ENCODE data around the gene ATP11A.

The ATP11A gene

DNA sequence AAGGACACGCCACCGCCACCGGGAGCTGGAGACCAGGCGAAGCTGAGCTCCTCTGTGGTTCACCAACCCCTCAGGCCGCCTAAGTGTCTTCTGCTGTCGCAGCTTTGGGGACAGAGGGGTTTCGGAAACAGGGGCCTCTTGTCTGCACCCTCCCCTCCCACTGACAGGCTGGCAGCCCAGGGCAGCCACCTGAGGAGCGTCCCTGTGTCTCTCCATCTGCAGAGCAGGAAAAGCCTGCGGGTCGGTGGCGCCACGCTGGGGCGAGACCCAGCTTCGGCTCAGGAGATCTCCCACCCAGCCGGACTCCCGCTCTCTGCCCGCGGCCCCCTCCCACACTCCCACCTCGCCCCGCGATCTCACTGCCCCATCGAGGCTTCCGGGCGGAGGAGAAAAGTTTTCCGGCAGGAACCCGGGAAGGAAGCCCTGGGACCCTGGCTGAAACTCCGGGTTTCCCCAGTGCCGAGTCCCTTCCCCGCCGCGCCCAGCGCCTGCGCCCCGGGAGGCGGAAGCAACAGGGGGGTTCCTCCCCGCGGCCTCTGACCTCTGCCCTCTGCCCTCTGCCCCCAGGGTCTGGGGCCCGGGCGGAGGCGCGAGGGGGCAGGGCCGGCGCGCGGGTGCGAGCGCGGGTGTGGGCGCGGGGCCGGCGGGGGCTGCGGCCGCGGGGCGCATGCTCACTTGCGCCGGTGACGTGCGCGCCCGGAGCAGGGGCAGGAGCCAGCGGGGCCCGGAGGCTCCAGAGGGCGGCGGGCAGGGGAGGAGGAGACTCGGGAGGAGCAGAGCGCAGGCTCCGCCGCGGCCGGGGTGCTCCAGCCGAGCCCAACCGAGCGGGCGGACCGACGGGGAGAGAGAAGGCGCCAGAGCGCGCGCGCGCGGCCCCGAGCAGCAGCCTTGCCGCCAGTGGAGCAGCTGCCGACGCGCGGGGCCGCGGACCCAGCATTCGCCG lies at the start of gene ATP11A:
Gene ATP11A (plus strand): TSS at position 736 of the 943 bp plus-strand sequence. CDS start 379 bp downstream, outside the sequence.
- DNase-seq = peak; percentile 80 to 98

DNA sequence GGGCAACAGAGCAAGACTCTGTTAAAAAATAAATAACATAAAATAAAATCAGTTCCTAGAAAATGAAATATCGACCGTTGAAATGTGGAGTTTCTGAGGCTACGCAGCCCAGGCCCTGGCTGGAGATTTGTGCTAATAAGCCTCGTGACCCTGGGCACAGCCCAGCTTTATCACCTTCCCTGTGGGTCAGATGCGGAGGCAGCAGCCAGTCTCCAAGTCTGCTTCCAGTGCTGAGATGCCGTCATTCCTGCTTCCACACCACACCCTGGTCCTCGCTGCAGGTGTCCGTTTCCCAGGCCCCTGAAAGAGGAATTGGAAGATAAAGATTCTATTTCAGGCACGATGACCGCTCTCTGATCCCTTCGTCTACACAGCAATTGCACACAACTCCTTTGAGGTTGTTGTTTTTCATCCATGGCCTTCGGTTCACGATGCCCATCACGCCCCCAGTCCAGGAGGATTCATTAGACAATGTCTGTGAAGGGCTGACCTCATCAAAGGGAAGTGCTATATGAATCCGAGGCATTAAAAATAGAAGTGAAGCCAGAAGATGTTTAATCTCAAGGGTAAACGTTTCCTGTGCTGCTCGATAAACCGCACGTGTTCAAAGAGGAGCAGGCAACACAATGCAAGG lies 48.3 kb upstream of the ATP11A start:
- no peak for DNase-seq

DNA sequence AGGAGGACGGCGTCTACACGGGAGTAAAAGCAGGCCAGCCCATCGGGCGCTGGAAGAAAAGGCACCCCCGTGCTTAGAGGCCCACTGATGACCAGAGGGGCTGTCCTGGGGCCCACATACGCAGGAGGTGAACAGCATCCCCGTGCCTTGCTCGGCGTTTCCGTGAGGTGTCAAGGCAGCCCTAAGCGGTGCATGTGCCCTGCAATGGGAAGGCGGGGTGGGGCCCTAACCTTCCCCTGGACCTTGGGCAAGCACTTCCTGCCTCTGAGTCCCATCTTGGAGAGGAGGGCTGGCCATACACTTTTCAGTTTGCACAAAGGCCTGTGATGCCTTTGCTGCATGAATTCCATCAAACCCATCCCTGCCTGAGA lies 47.8 kb upstream of the ATP11A start:
- DNase-seq = no peak

DNA sequence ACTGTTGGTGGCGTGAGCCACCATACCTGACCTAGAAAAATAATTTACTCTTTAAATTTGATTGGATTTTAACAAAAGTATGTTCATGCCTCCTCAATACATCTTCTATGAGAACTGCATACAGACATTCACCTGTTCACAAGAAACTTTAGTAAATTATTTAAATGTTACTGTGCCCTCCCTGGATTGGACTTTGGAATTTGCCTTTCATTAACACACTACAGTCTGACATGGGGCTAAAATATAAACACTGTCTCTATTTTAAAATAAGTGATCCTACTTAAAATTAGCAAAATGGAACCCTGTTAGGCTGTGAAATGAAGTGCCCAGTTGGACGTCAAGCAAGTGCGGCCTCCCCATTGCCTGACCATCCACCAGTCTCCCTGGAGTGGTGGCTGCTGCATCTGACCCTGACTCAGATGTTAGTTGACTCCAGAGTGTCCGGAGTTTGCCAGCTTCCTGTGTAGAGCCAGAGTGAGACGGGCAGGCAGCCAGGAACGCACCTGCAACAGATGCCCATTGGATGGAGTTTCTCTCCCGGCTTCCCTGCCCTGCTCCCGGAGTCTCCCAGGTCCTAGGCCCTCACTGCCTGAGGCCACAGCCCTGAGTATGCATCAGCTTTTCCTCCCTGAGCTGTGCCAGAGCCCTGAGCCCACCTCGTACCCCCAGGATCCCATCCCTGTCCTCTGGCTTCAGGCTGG lies 45.9 kb upstream of the ATP11A start:
- peak in 1 of 2 experiments; percentile 16 for DNase-seq

DNA sequence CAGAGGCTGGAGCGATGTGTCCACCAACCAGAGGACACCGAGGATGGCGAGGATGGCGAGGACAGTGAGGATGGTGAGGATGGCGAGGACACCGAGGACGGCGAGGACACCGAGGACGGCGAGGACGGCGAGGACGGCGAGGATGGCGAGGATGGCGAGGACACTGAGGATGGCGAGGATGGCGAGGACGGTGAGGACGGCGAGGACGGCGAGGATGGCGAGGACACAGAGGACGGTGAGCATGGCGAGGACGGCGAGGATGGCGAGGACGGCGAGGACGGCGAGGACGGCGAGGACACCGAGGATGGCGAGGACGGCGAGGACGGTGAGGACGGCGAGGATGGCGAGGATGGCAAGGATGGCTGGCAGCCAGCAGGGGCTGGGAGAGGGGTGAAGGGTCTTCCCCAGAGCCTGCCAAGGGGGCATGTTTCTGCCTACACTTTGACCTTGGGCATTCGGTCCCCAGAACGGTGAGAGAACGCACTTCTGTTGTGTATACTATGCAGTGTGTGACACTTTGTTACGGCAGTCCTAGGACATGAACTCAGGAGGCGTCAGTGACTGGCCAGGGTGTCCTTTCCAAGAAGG lies 44.4 kb upstream of the ATP11A start:
- no peak for DNase-seq

DNA sequence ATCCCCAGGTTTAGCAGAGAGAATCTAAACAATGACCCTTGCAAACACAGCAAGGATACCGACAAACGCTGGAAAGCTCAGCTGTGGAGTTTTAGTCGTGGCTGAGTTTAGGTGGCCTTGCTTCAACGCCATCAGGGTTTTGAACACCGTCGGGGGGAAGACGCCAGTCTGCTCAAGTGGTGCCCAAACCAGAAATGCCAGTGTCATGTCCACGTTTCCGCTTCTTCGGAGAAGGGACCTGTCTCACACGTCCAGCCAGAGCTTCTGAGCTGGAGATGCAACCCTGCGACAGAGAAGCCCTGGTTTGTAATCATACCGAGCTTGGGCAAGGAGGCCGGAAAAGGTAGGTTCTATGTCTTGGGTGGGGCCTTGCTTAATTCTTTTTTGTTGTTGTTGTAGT lies 42.6 kb upstream of the ATP11A start:
- no peak for DNase-seq

DNA sequence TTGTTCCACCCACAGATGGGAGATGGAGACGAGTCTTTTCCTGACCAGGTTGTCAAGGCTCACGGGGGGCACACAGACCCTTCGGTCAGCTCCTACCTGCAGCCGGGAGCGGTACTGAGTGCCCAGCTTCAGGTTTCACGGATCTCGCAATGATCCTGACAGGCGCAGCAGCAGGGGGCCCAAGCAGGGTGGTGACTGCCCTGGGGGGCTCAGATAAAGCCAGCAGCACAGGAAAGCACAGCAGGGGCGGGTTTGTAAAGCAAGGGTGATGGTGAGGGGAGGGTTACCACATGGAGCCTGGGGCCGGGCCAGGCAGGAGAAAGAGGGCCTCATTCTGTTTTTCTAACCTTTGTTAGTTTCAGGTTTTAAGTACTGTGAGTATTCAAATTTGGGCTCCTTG lies 41.7 kb upstream of the ATP11A start:
- DNase-seq = no peak

DNA sequence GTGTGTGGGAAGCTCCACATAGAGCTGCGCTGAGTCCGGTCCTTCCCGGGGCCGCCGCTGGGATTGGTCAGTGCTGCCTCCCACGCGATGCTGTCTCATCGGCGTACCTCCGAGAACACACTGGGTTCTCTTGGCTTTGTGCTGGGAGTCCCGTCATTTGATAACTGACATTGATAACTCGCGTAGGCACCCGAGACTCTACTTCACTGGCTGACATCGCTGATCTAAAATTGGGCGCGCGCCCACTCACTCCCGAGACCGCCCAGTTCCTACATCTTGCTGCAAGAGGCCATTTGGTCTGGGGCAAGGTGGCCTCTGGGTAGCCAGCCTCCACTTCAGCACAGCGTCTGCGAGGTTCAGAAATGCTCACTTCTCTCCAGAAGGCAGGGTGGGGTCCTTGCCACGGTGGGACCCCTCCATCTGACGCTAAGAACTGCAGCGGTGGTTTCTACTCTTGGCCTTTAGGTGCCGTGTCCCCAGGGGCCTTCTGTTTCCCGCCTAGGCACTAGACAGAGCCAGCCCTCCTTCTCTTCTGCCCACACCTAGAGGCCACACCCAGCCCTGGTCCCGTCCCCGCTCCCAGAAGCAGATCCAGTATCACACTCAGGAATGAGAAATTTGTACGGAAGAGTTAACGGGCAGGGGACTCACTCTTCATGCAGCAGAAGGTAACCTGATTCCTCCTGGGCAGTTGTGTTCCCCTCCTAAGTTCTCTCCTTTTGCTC lies 40.7 kb upstream of the ATP11A start:
- no peak for DNase-seq

DNA sequence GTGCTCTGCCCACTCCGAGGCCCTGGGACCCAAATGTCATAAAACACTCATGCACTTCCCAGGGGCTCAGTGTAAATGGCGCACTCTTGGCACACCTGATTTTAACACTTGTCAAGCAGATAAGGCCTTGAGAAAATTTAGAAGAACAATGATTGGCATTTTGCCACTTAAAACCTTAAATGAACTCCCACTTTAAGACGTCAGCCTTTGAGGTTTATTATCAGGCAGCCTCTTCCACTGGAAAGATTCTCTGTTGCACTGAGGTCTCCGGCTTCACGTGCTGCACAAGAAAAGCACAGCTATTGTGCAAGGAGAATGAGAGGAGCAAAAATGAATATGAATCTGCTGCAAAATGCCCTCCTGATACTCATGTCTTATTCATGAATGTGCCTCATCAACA lies 38.5 kb upstream of the ATP11A start:
- DNase-seq = no peak

DNA sequence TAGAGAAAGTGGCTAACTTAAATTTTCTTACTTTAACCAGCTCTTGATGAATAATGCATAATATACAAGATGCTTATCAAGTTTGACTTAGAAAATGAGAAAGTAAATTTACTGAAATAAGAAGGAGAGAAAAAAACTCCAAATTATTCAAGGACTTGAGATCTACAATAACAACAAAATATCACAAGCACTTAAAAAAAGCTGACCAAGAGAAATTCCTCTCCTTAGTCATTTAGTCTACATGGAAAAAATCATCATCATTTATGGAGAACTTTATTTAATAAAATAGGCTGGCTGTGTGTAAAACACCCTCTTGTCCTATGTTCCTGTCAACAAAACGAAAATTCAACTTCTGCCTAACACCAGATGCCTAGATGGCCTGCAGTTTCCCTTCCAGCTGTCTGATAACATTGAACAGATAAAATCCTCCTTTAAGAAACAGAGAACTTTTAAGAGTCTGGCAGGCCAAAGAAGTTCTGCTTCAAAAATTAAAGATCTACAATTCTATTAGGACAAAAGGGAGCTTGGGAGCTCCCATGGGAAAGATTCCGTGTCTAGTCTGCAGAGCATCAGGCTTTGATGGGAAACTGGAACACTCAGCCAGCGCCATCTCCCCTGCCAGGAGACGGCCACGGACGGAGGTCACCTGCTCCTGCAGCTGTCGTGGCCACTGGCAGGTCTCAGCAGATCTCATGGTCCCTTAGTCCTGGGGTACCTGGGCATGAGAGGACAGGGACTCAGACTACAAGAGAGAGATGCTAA lies 37.9 kb upstream of the ATP11A start:
- no peak for DNase-seq

DNA sequence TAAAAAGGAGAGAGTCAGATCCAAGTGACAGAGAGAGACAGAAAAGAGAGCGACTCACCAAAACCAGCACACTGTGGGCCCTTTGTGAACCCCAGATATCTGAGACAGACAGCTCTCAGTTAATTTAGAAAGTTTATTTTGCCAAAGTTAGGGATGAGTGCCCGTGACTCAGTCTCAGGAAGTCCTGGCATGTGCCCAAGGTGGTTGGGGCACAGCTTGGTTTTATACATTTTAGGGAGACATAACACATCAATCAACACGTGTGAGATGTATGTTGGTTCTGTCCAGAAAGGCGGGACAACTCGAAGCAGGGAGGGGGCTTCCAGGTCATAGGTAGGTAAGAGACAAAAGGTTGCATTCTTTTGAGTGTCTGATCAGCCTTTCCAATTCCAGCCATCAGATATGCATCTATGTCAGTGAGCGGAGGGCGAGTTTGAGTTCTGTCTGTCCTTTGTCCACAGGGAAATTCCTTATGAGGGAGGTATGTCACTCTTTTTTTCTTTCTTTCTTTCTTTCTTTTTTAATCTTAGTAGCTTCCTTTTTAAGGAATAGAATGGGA lies 37.2 kb upstream of the ATP11A start:
- no peak for DNase-seq

DNA sequence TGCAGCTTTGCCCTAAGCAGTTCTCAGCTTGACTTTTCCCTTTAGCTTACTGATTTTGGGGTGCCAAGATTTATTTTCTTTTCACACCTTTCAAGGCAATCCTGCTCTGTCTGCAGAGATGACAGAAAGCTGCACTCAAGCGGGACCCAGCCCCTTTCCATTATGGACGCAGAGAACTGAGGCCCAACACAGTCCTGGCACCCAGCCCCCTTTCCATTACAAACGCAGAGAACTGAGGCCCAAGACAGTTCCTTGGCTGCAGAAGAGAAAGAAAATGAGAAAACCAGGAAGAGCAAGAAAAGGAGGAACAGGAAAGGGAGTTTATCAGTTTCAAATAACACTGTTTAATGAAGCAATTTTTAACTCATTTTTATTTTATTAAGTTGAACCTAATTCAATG lies 36.8 kb upstream of the ATP11A start:
- DNase-seq = no peak

DNA sequence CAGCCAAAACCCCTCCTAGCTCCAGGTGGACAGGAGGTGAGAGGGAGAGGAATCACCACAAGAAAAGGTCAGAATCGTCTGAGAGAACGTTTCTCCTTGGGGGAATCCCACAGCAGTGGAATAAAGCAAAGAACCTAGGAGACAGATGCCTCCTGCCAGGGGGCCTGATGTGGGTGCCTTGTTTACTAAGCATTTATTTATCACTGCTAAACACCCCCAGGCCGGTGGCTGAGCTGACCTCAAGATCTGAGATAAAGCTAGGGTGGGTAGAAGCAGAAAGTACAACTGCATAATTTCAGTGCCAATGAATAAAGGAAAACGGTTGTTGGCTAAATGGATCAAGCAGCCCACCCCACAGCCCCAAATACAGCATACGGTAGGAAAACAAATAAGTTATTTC lies 33.9 kb upstream of the ATP11A start:
- no peak for DNase-seq

DNA sequence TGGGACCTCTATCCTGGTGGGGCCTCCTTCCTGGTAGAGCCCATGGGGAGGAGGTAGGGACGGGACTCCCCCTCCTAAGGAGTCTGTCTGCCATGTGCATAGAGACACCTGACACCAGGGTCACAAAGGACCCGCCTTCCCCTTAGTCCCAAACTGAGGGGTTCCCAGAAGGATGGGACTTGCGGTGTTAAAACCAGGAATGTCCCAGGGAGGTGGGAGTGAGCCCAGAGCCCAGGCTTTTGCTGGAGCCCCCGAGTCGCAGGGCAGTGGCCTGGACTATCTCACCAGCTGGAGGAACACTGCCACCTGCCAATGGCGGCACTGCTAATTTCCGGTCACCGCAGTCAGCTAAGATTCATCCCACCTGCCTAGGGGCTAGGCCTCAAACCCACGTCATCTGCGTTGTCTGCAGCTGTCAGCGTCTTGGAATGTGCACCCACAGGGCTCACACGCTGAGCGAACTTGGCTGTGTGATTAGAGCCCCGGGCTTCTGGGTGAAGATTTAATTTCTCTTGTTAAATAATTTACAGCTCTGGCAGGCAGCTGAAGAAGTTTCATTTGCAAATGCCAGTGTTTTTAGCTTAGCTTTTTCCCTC lies 31.9 kb upstream of the ATP11A start:
- no peak for DNase-seq

DNA sequence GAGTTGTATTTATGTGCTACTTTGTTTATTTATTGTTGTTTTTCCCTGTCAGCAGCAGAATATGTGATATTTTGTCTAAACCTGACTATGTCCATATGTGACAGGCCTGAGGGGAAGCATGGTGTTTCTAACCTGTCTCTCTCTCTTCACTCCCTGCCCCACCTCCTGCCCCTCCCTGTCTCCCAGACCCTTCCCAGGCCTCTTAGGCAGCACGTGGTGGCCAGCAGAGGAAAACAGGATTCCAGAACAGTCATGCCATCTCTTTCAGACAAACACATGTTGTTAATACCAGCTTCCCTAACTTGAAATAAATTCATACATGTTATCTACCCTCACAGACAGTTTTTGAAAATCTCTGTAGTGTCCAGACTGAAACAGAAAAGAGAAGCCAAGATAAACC lies 31.0 kb upstream of the ATP11A start:
- DNase-seq = no peak

DNA sequence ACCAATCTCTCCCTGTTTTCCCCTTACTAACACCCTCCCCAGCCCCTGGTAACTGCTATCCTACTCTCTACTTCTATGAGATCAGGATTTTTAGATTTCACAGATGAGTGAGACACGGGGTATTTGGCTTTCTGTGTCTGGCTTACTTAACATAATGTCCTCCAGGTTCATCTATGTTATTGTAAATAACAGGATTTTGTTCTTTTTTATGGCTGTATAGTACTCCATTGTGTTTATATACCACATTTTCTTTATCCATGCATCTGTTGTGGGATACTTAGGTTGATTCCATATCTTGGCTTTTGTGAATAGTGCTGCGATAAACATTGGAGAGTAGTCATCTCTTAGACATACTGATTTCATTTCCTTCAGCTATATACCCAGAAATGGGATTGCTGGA lies 28.5 kb upstream of the ATP11A start:
- no peak for DNase-seq

DNA sequence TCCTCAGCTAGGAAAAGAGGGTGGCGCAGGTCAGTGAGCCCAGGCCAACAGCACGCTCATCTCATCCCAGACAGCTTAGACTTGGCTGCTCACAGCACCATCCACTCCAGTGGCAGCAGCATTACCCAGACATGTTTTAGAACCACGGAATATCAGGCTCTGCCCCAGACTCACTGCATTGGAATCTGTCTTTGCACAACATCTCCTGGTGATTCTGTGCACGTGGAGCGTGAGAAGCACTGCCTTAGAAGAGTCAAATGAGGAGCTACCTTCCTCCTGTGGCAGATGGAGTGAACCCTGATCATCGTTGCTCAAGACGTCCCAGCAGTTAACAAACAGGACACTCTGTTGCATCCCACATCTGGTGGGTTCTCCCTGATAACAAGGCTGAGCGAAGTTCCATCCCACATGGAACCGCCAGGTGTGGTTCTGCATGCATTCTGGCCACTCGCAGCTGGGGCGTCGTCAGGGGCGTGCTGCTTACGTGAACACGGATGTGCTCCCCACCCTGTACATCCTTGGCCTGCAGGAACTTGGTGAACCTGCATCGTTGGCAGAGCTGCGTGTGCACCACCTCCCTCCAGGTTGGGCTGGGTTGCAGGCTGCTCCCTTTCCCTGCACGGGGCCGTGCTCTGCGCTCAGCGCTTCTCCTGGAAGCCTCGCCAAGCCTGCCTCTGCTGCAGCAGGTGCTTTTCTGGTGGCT lies 25.2 kb upstream of the ATP11A start:
- no peak for DNase-seq

DNA sequence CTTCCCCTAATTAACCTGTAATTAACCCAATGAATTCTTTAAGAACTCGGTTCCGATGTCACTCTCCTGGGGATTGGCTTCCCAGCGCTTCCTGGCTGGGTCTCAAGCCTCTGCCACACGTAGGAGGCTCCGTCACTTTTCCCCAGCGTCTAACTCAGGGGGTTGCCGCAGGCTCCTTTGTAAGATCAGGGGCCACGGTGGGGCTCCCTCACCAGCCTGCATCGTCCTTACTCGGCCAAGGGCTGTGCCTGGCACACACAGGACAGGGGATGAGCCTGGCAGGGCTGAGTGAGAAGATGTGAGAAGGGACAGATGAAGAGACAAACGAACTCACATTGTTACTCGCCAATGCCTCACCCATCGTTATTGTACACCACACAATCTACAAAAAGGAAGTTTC lies 20.9 kb upstream of the ATP11A start:
- no peak for DNase-seq

DNA sequence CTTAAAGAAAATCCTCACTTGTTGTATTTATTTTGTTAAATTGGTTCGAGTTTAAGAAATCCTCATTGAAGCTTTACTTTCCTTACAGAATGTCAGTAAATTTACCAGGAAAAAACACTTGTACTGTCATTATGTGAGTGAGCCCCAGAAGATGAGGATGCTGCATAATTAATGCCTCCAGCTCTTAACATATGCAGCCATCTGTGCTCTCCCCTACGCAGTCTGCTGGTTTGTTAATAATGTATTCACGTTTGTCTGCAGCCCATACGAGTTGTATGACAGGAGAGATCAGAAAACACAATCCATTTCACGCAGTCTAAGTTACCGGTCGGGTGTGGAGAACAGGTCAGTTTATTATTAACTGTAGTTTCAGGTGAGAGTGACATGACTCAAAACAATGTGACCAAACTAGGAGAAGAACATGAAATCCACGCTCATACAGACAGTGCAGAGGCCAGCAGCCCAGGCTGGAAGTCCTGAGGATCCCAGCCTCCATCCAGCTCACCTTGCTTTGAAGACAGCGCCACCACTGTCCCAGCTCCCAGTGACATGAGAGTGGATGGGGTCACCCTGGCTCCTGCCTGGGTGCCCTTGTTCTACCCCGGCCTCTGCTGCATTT lies 19.8 kb upstream of the ATP11A start:
- DNase-seq = no peak

DNA sequence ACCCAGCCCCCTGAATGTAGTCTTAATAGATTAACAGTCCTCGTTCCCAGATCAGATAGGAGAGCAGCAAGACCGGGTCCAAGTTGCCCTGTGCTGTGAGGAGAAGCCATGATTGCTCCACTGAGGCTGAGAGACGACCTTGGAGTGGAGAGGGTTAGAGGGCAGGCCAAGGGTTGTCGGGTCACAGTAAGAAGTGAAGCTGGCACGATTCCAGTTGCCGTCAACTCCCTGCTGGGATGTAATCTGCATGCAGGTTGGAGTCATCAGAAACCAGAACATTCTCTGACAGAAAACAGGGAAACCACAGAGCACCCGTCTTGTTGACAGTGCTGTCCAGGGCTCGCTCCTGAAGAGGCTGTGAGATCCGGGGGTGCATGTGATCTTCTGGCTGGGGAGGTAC lies 19.0 kb upstream of the ATP11A start:
- DNase-seq = no peak

Measured in NCI-H526 (cell line).